Measurements from ENCODE around the gene SPATS1.
"Not testable (repeated sequence)": the region's sequence is repeated elsewhere in the genome, so short reads cannot be mapped to it uniquely, and the experiment has no call there.

The SPATS1 gene

GRCh38 chr6:44312901-44313788 lies 29.3 kb upstream of the SPATS1 start, which contains the start of gene AARS2:
Gene AARS2 (minus strand): TSS chr6:44313347. CDS start chr6:44313323, 24 bp downstream.
- peak; percentile 99 for TF ChIP-seq CTCF (IDR thresholded peaks at IDR 0.05)
- Histone ChIP-seq H3K27me3 (ENCODE audit: control insufficient read depth, insufficient read depth, low read length) (no peaks in the 10 kb centered on the region), H2AFZ (peak within 1 kb of the TSS; percentile 89), H3K4me3 (ENCODE audit: low read depth, low read length) (peak within 1 kb of the TSS; percentile 94), H3K9ac (peak within 1 kb of the TSS; percentile 25), H3K36me3 (ENCODE audit: control insufficient read depth, insufficient read depth, low read length) (no peaks in the 10 kb centered on the region), H3K79me2 (peaks cover 2% of the 10 kb centered on the region), H3K4me1 (no peaks in the 10 kb centered on the region), H3K27ac (peak within 1 kb of the TSS; percentile 15), H3K4me2 (ENCODE audit: low read length) (peak within 1 kb of the TSS; percentile 88), H3K9me3 (ENCODE audit: control insufficient read depth, low read length) (no peaks in the 10 kb centered on the region)

- H3K4me1 ChIP-seq; H2AFZ ChIP-seq; H3K9me3 ChIP-seq (ENCODE audit: control insufficient read depth, low read length); H3K4me3 ChIP-seq (ENCODE audit: low read depth, low read length); H3K36me3 ChIP-seq (ENCODE audit: control insufficient read depth, insufficient read depth, low read length); H3K9ac ChIP-seq; H3K4me2 ChIP-seq (ENCODE audit: low read length); H3K79me2 ChIP-seq; H3K27me3 ChIP-seq (ENCODE audit: control insufficient read depth, insufficient read depth, low read length); H3K27ac ChIP-seq: not testable (repeated sequence)
Observed at GRCh38 chr6:44314657-44315056, 27.8 kb upstream of the SPATS1 start.

GRCh38 chr6:44315516-44315915 lies 26.9 kb upstream of the SPATS1 start:
- H3K27me3 ChIP-seq (ENCODE audit: control insufficient read depth, insufficient read depth, low read length) = no peaks in the 10 kb centered on the region
- no peak overlapping the region for H3K27ac ChIP-seq
- no peaks in the 10 kb centered on the region for H3K4me1 ChIP-seq
- H3K4me3 ChIP-seq (ENCODE audit: low read depth, low read length) = no peak overlapping the region
- no peaks in the 10 kb centered on the region for H3K9me3 ChIP-seq (ENCODE audit: control insufficient read depth, low read length)
- no peak overlapping the region for H2AFZ ChIP-seq
- H3K79me2 ChIP-seq = peaks cover 2% of the 10 kb centered on the region
- no peak overlapping the region for H3K9ac ChIP-seq
- H3K4me2 ChIP-seq (ENCODE audit: low read length) = no peak overlapping the region
- no peak for TF ChIP-seq CTCF (IDR thresholded peaks at IDR 0.05)
- H3K36me3 ChIP-seq (ENCODE audit: control insufficient read depth, insufficient read depth, low read length) = no peaks in the 10 kb centered on the region

GRCh38 chr6:44315951-44316350 lies 26.5 kb upstream of the SPATS1 start:
- H3K4me1 ChIP-seq = no peaks in the 10 kb centered on the region
- H3K4me3 ChIP-seq (ENCODE audit: low read depth, low read length) = no peak overlapping the region
- no peaks in the 10 kb centered on the region for H3K36me3 ChIP-seq (ENCODE audit: control insufficient read depth, insufficient read depth, low read length)
- H3K27me3 ChIP-seq (ENCODE audit: control insufficient read depth, insufficient read depth, low read length) = no peaks in the 10 kb centered on the region
- H3K9ac ChIP-seq = no peak overlapping the region
- H2AFZ ChIP-seq = no peak overlapping the region
- H3K79me2 ChIP-seq = peaks cover 2% of the 10 kb centered on the region
- no peaks in the 10 kb centered on the region for H3K9me3 ChIP-seq (ENCODE audit: control insufficient read depth, low read length)
- no peak for TF ChIP-seq CTCF (IDR thresholded peaks at IDR 0.05)
- H3K4me2 ChIP-seq (ENCODE audit: low read length) = no peak overlapping the region
- no peak overlapping the region for H3K27ac ChIP-seq

GRCh38 chr6:44316481-44316880 lies 26.0 kb upstream of the SPATS1 start:
- no peak overlapping the region for H3K4me2 ChIP-seq (ENCODE audit: low read length)
- H3K9ac ChIP-seq = no peak overlapping the region
- no peaks in the 10 kb centered on the region for H3K36me3 ChIP-seq (ENCODE audit: control insufficient read depth, insufficient read depth, low read length)
- TF ChIP-seq CTCF (IDR thresholded peaks at IDR 0.05) = no peak
- H2AFZ ChIP-seq = no peak overlapping the region
- H3K79me2 ChIP-seq = peaks cover 2% of the 10 kb centered on the region
- H3K4me3 ChIP-seq (ENCODE audit: low read depth, low read length) = no peak overlapping the region
- H3K27me3 ChIP-seq (ENCODE audit: control insufficient read depth, insufficient read depth, low read length) = no peaks in the 10 kb centered on the region
- no peaks in the 10 kb centered on the region for H3K9me3 ChIP-seq (ENCODE audit: control insufficient read depth, low read length)
- no peak overlapping the region for H3K27ac ChIP-seq
- H3K4me1 ChIP-seq = no peaks in the 10 kb centered on the region

GRCh38 chr6:44317136-44317631 lies 25.3 kb upstream of the SPATS1 start:
- not testable (repeated sequence) for H3K9ac ChIP-seq; H3K27ac ChIP-seq; H3K4me1 ChIP-seq; H3K4me2 ChIP-seq (ENCODE audit: low read length); H3K36me3 ChIP-seq (ENCODE audit: control insufficient read depth, insufficient read depth, low read length); H3K9me3 ChIP-seq (ENCODE audit: control insufficient read depth, low read length); H3K27me3 ChIP-seq (ENCODE audit: control insufficient read depth, insufficient read depth, low read length); H3K79me2 ChIP-seq; H2AFZ ChIP-seq; H3K4me3 ChIP-seq (ENCODE audit: low read depth, low read length)

Data from parathyroid adenoma (tissue), 2 donors.